ENCODE measurements around the gene VPS29.

GRCh38 chr12:110467847-110468213, 34.1 kb downstream of the VPS29 start:
- TF ChIP-seq EZH2 (IDR thresholded peaks at IDR 0.05) (no peak), POLR2AphosphoS5 (IDR thresholded peaks at IDR 0.05; ENCODE audit: borderline replicate concordance, low read depth, low read length) (no peak), FOXP2 (optimal IDR thresholded peaks at IDR 0.05; ENCODE audit: control extremely low read depth, extremely low read length, insufficient read depth) (no peak)

Data from SK-N-MC (cell line).